Stimulated activated CD8-positive, alpha-beta memory T cell treated with anti-CD3 and anti-CD28 coated beads, Interleukin-2, amount 100 ng/mL, for 1 hour (primary cell): ENCODE measurements around the gene CHPF2.

Experiments used
- DNase-seq, 2 donors: peaks; one replicate each; pipeline ENCODE4 v3.0.0-alpha.2; 2020; ENCODE audit warnings: low read depth in 2 of 2

The CHPF2 gene

DNA sequence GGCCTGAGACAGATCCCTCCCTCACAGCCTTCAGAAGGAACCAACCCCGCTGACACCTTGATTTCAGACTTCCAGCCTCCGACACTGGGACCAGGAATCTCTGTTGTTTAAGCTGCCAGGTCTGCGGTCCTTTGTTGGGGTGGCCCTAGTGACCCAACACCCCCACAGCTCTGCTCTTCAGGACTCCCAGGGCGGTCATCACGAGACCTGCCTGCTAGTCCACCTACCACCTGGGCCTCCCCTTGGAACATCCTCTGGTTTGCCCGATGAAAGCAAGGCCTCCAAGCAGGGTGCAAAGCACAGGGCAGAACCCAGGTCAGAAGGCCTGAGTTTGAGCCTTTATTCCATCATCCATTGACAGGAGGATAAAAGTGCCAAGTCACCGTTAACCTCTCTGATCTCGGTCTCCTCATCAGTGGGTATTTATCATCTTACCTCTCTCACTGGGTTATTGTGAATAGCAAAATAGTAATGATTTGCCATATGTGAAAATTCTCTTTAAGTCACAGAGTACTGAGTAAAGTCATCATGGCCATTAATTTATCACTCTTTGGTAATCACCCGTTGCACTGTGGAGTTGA is 33.2 kb downstream of the CHPF2 start:
- DNase-seq = no peak

DNA sequence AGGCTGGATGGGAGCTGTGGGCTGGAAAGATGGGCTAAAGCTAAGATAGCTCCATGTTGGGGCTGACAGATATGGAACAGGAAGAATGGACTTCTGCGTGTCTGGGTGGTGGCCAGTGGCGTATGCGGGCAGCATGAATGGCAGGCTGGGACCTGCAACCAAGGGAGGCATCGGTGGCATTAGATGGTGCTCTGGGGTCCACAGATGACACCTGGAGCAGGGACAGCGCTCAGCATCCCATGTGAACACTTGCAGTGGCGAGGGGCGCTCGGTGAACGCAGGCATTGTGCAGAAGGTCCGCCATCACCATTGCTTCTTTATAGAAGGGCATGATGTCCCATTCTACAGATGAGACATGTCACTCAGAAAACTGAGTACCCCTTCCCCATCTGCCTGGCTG is 37.2 kb downstream of the CHPF2 start:
- DNase-seq = no peak

DNA sequence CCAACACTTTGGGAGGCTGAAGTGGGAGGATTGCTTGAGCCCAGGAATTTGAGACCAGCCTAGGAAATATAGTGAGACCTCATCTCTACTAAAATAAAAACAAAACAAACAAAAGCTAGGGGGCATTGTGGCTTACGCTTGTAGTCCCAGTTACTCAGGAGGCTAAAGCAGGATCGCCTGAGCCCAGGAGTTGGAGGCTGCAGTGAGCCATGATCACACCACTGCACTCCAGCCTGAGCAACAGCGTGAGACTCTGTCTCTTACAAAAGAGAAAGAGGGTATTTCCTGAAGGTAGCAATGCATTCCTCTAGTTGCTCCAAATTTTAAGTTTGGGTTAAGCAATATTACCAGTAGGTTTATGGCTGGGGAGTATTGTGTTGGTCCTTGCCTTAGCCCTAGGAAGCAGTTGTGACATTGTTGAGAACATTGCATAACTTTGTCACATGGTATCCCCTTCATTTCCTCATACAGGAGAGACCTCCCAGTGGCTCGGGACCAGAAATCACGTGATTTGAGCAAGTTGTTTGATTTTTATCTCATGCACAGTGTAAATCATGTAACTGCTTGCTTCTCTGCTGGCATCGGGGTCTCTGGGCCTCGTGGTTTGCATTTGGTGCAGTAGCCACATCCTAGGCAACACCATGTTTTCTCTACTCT is 39.5 kb downstream of the CHPF2 start:
- no peak for DNase-seq

DNA sequence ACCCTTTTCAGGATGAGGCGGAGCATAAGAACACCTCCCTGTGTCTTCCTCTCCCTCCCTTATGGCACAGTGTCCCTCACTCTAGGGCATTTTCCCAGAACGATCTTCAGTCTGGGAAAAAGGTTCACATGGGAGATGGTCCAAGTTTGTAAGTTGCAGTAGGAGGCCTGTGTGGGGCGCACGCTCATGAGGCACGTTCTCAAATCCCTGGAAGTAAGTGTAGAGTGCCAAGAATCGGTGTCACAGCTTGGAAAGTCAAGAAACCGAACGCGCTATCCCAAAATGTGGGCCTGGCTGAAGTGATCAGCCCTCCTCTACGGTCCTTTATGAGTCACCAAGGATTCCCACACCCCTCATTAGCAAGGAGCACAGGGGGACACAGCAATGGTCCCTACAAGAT is 40.1 kb downstream of the CHPF2 start:
- no peak for DNase-seq

DNA sequence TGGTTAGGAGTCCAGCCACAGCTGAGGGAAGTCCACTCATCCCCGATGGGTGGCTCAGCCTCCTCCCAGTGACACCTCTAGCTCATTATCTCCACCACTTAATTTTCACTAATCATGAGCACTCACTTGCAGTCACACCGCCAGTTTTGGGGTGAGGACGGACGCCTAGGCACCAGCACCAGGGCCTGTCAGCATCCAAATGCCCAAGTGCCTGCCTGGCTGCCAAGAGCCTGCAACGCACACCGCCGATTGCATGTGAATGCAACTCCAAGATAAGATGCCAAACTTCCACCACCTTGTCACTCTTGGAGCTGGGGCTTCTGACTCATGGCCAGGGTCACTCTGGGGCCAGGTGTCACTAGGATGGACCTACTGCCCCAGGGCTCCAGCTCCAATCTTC is 40.6 kb downstream of the CHPF2 start:
- DNase-seq = no peak

DNA sequence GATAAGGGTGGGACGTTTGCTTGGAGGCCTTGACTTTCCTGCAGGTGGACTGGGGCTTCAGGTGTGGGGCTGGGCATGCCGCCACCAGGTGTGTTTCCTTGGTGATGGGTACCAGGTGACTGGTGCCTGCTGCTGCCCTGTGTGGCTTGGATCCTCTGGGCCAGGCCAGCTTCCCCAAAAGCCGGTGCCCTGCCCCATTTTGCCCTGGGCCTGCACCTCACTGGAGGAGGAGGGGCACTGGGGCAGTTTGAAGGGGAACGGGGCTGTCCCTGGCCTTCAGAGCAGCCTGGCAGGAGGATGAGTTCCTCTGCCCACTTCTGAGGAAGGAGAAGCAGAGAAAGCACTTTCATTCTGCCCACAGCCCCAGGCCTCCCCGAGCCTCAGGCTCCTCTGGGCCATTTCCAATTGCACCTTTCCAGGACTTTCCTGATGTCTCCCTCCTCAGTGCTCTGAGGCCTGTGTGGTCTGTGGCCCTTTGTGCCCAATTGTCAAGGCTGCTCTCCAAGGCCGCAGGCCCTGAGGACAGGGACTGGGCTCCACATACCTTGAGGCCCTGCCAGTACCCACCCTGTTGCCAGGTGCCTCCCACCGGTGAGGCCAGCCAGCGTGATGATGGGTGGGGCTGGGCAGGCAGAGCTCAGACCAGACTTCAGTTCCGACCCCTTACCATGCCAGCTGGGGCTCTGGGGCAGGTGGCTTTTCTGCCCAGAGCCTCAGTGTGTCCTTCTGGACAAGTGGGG is 41.5 kb downstream of the CHPF2 start:
- DNase-seq = no peak

DNA sequence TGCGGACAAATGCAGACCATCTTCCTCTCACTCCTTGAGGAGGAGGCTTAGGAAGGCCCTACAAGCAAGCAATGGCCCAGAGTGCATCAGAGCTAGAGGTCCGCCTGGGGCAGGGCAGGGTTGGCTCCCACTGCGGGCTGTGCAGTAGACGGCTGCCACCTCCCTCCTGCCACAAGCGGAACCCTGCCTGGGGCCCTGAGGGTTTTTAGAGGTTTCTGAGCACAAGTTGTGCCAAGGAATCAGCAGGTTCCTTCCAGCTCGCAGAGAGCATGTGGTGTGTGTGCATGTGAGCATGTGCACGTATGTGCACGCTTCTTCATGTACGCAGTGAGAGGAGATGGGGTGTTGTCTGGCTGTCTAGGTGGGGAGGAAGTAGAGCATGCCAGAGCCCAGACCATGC is 42.1 kb downstream of the CHPF2 start:
- DNase-seq = no peak

DNA sequence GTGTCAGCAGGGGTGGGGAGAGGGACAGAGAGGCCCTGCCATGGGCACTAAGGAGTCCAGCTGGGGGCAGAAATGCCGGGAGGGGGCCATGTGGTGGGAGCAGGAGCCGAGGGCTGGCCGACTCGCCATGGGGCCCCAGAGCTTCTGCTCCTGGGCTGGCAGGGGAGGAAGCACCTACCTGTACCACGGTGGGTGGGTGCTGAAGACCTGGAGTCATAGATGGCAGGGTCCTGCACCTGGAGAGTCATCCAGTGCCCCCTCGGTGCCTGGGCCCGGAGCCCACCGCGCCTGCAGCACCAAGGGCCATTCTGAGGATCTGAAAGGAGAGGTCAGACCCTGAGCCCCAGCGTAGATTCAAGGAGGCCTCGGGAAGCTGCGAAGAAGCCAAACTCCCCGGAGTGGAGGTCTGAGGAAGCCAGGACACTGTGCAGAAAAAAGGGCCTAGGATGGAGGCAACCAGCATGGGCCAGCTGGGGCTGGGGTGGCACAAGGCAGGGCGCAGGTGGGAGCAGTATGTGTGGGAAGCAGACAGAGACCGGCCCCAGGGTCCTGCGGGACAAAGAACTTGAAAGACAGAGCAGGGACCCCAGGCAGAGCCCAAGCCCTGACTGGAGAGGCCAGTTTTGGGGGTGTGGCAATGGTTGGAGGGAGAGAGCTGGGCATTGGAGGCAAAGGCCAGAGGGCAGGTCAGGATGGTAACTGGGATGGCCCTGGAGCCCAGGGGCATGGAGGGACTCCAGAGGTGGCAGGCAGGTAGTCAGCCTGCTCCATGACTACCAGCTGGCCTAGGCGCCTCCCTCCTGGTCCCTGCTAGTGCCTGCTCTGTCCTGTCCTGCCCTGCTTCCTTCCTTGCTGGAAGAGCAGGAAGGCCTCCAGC is 42.9 kb downstream of the CHPF2 start:
- no peak for DNase-seq

DNA sequence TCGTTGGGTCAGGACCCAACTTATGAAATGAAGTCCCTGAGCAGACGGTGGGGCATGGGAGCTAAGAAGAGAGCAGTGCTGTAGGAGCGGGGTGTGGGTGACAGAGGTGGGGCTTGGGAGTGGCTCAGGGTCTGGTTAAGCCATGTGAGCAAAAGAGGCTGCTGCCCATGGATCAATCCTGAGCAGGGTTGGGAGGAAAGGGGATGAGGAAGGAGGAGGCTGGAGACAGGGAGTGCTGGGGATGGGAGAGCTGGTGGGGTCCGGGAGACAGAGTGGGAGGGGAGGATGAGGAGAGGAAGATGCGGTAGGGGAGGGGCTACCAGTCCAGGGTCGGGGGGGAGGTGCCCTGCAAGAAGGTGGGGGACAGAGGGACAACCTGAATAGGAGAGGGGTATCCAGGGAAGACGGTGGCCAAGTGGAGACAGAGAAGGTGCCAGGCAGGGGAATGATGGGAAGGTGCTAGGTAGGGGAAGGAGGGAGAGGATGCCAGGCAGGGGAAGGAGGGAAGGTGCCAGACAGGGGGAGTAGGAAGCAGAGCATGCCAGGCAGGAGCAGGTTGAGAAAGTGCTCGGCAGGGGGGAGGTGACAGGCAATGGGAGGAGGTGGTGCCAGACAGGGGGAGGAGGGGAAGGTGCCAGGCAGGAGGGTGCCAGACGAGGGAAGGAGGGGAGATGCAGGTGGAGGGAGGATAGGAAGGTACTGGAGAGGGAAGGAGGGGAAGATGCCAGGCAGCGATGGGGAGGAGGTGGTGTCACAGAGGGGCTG is 43.7 kb downstream of the CHPF2 start:
- DNase-seq = peak in 1 of 2 donors; percentile 6

DNA sequence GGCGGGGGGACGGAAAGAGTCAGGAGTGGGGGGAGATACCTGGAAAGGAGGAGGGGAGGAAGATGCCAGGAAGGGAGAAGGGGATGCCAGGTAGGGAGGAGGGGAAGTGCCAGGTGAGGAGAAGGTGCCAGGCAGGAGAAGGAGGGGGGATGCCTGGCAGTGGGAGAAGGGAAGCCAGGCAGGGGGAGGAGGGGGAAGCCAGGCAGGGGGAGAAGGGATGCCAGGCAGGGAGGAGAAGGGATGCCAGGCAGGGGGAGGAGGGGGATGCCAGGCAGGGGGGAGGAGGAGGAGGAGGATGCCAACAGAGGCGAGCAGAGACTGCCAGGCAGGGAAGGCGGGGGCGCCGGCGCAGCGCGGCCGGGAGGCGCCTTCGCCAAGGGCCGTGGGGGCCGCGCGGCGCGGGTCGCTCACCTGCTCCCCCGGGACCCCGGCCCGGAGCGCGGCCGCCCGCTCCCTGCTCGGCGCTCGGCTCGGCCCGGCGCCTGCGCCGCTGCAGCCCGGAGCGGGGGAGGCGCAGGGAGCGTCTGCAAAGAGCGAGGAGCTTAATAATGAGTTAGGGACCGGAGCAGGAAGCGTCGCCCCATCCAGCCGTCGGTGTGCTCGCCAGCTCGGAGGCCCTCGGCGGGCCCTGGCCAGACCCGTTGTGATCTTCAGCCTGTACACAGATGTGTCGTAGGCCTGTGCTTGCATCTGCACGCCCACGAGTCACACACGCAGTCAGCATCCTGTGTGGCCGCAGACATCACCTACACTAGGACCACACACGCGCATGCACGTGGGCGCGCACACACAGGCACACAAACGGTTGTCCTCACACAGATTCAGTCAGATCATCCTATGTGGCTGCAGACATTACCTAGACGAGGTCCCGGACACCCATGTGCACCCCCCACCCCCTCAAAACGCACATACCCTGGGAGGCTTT is 44.6 kb downstream of the CHPF2 start:
- peak; percentile 7 to 14 for DNase-seq

DNA sequence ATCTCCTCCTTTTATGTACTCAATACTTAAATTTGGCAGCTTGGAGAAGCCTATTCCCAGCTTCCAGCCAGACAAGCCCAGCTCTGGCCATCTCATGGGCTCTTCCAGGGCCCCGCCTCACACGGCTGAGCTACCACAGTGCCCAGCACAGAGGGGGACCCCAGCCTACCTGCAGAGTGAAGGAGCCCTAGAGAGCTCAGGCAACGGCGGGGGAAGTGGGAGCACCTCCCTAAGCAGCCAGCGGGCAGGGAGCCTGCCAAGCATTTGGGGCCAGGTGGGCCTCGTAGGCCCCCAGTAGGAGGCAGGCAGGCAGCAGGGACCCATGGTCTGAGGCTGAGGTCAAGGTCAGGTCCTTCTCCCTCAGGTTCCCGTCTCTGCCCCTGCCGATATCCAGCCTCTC is 45.3 kb downstream of the CHPF2 start:
- no peak for DNase-seq

DNA sequence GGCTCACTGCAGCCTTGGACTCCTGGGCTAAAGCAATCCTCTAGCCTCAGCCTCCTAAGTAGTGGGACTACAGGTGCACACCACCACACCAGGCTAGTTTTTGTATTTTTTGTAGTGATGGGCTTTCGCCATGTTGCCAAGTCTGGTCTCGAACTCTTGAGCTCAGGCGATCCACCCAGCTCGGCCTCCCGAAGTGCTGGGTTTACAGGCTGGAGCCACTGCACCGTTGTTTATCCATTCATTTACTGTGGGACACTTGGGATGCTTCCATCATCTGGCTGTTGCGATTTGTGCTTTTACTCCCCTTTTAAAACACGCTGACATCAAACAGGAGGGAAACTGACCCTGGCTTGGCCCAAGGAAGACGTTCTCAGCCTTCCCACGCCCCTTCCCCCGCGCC is 46.7 kb downstream of the CHPF2 start:
- DNase-seq = no peak

DNA sequence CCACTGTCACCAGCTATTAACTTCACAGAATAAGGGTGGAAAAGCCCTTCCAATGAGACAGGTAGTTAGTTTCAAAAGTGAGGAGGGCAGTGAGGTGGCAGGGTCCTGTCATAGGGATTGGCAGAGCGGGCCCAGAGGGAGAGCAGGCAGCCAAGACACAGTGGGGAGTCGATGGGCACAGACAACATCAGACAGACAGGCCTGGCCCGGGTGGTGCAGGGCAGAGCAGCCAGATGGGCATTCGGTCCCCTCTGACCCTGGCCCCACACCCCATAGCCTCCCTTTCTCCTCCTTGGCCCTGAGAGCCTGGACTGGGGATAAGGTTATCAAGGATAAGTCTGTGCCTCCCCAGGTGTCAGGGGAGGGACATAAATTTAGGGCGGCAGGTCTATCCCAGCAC is 47.6 kb downstream of the CHPF2 start:
- no peak for DNase-seq

DNA sequence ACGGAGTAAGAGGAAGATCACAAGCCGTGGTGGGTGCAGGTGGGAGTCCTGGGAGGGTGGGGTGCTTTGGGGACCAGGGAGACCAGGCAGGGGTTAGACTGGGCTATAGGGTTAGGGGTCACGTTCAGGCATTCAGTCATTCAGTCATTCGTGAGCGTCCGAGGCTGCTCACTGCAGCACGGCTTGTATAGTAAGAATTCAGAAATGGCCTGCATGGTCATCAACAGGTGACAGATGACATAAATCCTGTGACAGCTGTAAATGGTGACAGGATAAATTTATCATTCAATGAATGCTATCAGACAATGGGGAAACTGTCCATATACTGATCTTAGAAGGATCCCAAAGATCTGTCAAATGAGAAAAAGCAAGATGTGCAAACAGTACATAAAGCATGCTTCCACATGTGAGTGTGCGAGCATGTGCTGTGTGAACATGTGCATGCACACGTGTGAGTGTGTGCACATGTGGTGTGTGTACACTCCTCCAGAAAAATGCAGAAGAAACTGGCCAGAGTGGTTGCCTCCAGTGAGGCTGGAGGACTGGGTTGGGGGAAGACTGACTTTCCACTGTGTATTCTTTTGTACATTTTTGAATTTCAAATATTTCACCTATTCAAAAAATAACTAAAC is 48.2 kb downstream of the CHPF2 start:
- DNase-seq = no peak

DNA sequence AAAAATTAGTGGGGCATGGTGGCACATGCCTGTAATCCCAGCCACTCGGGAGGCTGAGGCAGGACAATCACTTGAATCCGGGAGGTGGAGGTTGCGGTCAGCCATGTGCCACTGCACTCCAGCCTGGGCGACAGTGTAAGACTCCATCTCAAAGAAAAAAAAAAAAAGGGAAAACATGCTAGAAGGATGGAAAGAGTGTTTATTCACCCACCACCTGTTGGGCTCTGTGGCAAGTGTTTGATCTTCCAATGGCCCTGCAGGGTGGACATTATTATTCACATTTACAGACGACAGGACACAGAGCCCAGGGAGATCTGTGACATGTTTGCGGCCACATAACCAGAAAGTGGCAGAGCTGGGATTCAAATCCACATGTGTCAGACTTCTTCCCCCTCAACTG is 49.4 kb downstream of the CHPF2 start:
- DNase-seq = no peak

DNA sequence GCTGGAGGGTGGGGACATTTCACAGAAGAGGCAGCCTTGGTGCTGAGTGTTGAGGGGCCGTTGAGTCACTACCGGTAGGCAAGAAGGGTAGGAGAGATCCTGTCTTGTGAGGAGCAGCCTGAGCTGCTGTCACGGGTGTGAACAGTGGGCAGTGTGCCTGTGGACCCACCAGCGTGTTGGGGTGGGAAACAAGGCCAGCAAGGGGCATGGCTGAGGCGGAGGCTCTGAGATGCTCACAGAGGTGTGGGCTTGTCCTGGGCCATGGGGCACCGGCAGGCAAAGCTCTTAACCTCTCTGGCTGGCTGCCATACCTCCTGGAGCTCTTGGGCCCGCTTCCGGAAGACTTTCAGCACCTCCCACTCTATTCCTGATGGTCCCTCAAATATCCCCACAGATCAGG is 49.8 kb downstream of the CHPF2 start:
- DNase-seq = no peak

DNA sequence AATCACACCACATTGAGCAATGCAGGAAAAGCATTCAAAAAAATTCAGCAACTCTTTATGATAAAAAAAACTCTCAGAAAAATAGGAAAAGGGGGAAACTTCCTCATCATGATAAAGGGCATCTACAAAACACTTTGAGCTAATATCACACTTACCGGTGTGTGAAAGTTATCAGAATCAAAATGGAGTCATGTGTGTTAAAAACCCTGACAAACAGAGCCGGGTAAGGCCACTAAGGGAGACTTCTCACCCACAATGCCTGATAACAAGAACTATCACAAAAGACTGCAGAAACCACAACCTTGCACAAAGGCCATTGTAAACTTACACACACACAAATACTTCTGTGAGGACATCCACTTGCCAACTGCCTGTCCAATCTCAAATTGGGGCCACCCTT is 51.0 kb downstream of the CHPF2 start:
- no peak for DNase-seq

DNA sequence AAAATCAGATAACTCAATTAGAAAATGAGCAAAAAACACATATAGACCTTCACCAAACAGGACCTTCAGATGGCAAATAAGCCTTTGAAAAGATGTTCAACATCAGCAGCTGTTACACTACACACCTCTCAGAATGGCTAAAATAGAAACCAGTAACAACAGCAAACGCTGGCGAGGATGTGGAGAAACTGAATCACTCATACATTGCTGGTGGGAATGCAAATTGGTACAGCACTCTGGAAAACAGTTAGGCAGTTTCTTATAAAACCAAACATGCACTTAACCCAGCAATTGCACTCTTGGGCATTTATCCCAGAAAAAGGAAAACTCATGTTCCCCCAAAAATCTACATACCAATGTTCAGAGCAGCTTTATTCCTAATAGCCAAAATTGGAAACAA is 53.9 kb downstream of the CHPF2 start:
- no peak for DNase-seq
